HG03045 (cell line): ENCODE results near the gene MAP3K1.
"Not testable (repeated sequence)": the region's sequence is repeated elsewhere in the genome, so short reads cannot be mapped to it uniquely, and the experiment has no call there.

Experiments used
- ATAC-seq: cut with Tn5 transposase; IDR thresholded peaks from one replicate; pipeline ENCODE4 v1.9.1; 2021; ENCODE audit warnings: mild to moderate bottlenecking, moderate library complexity; ENCODE audit not compliant: unreplicated experiment

MAP3K1 gene

GRCh38 chr5:56814963-56815657 lies at the start of gene MAP3K1:
TSS of gene MAP3K1 (plus strand) at chr5:56815549. CDS start at chr5:56815574, 25 bp downstream.
- peak; percentile 63 for ATAC-seq

DNA sequence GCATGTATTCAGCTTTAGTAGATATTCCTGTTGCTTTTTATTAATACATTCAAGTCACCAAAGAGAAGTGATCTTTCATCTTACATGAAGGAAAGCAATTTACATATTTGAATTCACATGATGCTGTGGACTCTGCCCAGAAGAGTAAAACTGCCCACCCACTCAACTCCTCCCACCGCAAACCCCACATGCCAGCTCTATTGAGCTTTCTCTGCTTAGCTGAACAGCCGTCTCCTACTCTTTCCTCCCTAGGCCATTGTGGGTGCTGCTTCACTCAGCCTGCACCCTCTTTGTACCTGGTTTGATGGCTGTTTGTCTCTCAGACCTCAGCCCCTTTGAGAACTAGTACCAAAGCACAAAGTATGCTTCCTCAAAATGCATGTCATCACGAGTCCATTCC lies 48.4 kb upstream of the MAP3K1 start:
- no peak for ATAC-seq

DNA sequence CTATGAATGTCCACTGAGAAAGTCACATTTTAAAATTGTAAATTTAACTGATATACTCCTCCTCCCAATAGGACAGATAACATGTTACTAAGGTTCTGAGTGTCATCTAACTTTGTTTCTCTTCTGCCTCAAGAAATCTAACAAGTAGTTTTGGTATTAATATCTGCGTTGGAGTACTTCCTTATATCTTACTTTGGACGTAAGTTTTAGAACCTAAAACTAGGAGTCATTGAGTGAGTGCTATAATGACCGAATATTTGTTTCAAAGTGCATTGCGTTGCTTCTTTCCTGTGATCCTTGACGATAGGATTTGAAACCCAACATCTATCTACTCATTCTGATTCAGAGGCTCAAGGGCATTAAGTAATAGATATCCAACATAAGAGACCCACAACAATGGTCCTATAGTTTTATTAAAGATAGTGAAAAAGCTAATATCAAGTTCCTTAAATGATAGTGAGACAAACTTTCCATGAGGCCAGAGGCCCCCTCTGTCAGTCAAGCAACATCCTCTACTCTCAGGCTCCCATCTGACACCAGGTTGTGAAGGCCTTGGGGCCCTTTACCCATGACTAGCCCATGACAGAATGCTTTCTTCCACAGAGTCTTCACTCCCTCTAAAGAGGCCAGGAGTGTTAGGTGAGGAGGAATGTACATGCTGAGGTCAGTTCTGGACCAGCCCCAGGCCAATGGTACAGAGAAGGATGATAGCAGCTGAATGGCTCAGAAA lies 45.3 kb upstream of the MAP3K1 start:
- ATAC-seq, result no peak

GRCh38 chr5:56772767-56773166 lies 42.6 kb upstream of the MAP3K1 start:
- no peak for ATAC-seq

- ATAC-seq, result no peak
These were observed 40.4 kb upstream of the MAP3K1 start for GRCh38 chr5:56774957-56775356.

DNA sequence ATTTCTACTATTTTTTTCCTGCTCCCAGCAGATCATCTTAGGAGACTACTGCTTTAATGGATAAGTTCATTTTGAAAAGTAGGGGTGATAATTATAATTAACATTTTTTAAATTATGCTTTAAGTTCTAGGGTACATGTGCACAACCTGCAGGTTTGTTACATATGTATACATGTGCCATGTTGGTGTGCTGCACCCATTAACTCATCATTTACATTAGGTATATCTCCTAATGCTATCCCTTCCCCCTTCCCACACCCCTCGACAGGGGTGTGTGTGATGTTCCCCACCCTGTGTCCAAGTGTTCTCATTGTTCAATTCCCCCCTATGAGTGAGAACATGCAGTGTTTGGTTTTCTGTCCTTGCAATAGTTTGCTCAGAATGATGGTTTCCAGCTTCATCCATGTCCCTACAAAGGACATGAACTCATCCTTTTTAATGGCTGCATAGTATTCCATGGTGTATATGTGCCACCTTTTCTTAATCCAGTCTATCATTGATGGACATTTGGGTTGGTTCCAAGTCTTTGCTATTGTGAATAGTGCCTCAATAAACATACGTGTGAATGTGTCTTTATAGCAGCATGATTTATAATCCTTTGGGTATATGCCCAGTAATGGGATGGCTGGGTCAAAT lies 39.0 kb upstream of the MAP3K1 start:
- ATAC-seq, result not testable (repeated sequence)

DNA sequence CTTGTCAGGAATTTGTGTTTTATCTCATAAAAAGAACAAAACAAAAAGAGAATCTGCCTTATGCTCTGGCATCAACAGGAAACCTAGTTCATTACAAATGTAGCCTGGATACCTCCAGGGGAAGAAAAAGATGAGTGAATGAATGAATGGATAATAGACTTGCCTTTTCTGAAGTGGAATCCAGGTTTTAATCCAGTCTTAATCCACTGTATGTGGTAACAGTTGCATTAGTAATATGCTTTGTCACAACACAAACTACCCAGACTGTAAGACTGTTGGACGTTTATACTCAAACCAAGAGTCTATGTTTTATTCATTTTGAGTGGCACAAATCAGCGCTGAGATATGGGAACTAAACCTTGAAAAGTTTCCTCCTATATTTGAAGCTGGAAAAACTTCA lies 32.1 kb upstream of the MAP3K1 start:
- ATAC-seq, result no peak

- ATAC-seq, result no peak
These were observed 29.0 kb upstream of the MAP3K1 start for GRCh38 chr5:56786346-56786745.

GRCh38 chr5:56791396-56791795 lies 24.0 kb upstream of the MAP3K1 start:
- ATAC-seq, result no peak

DNA sequence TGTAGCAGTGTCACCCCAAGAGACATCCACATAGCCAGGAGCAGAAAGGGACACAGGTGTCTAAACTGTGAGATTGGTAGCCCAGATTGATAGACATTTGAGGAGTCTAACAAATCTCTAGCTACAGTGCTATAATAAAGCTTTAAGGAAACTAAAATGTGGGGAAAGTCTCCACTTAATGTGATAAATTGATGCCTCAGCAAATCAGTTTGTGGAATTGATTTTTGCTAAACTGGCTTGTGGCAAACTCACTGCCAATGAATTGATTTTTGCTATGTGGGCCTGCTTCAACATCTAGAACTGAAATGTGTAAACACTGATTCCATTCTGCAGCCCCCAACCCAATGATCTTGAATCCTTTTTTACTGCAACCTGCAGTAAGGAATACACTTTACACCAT lies 16.8 kb upstream of the MAP3K1 start:
- ATAC-seq, result no peak

DNA sequence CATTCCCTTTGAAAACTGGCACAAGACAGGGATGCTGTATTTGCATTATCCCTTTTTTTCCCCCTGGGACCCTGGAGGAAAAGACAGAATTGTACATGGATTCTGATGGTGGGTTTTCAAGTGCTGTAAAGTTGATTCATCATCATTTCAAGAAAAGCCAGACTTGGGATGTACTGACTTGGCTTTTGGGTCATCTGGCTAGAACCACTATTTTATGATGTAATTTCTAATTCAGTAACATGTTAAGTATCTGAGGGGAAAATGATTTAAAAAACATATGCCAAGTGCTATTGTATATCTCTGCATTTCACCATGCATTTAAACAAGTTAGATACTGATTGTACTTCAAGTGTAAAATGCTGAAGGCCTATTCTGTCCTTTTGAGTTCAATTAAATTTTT lies 15.2 kb upstream of the MAP3K1 start:
- no peak for ATAC-seq

DNA sequence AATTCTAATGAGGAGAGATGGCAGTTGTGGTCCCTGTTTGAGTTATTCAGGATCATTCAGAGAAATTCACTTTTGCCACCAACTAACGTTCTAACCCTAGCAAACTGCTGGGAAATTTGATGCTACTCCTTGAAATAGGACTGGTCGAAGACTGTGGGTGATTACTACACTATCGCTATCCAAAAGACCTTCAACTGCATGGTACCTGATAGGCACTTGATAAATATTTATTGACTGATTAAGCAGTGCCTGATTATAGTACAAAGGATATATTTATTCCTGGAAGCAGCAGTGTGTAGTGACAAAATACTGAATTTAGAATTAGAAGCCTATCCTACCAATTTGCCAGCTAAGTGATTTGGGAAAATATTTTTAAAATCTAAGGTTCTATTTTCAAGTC lies 14.1 kb upstream of the MAP3K1 start:
- no peak for ATAC-seq

DNA sequence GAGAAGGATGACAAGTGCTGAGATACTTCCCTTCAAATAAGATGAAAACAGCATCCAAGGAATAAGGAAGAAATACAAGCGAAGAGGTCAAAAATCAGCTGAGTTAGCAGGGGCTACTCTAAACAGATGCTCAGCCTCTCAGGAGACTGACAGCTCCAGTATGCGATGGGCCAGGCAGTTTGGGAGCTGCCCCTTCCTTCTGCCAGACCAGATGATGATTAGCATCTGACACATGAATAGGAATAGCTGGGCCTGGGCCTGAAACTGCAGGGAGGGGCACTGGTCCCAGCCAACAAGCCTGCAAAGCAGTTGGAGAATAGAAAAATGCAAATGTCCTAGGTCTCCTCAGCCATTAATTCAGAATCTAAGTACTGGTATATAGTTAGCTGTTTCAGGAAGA lies 13.1 kb upstream of the MAP3K1 start:
- ATAC-seq, result no peak

GRCh38 chr5:56803025-56803424 lies 12.3 kb upstream of the MAP3K1 start:
- ATAC-seq, result no peak

- no peak for ATAC-seq
These were observed 11.5 kb upstream of the MAP3K1 start for GRCh38 chr5:56803894-56804293.

DNA sequence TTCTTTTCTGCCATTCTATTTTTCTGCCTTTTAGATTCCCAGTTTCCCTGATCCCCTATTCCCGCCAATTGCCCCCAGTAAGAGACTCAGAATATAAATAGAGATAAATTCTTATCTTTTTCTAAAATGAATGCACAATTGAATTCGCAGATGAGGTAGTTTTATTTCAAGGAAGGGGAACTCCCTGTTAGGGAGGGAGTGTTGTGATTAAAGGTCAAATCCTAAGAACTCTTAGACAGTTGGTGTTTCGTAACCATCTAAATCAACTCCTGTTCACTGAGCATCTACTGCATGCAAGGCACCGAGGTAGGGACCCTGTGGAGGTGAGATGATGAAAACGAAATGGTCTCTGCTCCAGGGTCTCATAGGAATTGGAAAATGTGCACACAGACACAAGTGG lies 7.7 kb upstream of the MAP3K1 start:
- no peak for ATAC-seq

DNA sequence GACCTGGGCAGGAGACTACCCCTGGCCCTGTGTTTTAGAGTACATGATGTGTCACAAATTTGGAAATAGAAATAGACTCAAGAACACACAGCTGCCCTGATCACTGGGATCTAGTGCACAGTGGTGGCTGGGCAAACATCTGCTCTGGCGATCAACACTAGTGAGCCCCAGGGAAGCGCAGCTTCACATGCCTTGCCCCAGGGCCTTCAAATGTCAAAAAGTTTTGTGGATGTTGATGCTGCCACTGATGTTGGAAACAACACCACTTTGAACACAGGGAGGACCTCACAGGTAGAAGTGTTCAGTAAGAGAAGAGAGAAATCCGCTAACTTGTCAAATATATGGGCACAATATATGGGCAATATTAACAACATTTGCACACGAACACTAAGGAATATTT lies 7.1 kb upstream of the MAP3K1 start:
- no peak for ATAC-seq

DNA sequence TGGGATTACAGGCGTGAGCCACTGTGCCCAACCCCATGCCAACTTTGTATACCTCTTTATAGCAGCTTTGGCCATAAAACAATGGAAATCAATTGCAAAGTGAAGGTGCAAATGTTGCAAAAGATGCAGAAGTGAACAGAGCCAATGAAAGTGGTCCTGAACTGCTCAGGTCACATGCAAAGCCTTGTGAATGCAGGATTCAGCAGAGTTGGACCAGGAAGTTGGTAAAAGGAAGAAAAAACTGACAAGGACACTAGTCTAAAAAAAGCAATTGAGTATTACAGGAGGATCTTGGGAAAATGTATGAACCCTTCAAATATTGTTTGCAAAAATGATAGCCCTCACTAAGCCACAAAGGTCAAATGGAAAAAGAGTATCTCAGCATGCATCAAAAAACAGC lies 4.5 kb upstream of the MAP3K1 start:
- no peak for ATAC-seq

DNA sequence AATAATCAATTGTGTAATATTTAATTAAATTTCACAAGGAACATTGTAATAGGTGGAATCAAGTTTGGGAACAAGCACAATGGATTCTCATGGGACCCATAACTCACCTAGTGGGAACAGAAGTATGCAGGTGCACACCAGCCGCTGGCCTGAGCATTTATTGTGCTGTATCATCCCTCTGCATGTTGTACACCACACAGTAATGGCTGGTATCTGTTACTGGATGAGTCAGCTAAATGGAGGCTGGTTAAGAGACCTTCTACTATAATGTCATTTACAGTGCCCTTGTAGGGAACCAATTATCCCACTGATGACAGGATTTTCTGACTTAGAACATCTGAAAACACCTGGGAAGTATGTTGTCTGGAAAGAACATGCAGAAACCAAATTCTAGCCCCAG lies 3.2 kb upstream of the MAP3K1 start:
- ATAC-seq, result no peak

DNA sequence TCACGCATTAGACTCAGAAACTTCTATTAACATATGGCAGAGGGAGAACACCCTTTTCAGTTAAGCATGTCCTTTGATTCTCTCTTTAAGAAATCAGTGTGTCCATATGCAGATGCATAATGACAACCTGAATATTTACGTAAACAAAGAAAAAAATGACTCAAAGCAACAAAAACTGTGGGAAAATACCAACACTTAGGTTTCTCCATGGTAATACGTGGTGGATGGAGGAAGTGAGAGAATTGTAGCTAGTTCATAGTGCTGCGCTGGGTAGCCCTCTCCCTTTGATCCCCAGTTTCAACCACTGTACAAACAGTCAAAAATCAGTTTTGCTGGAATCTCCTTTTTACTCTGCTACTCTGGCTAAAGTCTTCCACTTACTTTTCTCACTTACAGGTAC lies 2.0 kb upstream of the MAP3K1 start:
- no peak for ATAC-seq

DNA sequence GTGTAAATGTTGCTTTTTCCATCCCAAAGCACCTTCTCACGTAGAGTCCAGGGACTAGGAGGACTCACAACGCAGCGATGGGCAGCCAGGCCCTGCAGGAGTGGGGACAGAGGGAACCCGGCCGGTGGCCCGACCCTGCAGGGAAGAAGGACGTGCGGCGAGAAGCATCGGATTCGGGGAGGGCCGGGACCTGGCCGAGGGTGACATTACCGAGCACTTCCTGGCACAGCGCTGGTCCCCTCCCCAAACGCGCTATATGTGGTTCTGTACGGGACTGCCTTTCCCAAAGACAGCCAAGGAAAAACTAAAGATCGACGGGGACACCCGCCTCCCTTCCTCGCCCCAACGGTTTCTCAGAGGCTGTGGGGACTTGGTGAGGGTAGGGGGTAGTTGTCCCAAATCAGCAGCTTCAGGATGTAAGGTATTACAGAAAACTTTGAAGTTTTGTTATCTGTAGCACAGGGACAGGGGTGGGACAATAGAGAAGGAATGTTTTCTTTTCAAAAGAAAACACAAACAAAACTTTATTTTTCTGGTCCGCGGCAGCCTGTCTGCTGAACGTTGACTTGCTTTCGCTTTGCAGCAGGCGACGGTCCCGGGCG lies 887 bp upstream of the MAP3K1 start:
- no peak for ATAC-seq
